ENCODE measurements around the gene RUFY3. TPM values are rescaled to one million over a fixed set of nuclear protein-coding genes. Genes with fewer than 3 reads are reported as not detected.

RUFY3 gene
- total RNA-seq, 2 donors from 2014 or later, result 75.1 to 91.2 TPM

GRCh38 chr4:70711599-70711998 lies 10.2 kb upstream of the RUFY3 start:
- Histone ChIP-seq H3K9ac (ENCODE audit: extremely low read depth, low read length, poor library complexity, severe bottlenecking) (no peak overlapping the region), H3K9me3 (ENCODE audit: control insufficient read depth, low read length) (no peaks in the 10 kb centered on the region), H3K4me1 (ENCODE audit: control insufficient read depth, insufficient read depth, low read length) (peaks cover 13% of the 10 kb centered on the region), H3K27me3 (ENCODE audit: control insufficient read depth, insufficient read depth, low read length, poor library complexity, severe bottlenecking) (no peaks in the 10 kb centered on the region), H3K36me3 (ENCODE audit: control insufficient read depth, insufficient read depth, low read length) (no peaks in the 10 kb centered on the region), H3K27ac (ENCODE audit: low read depth, low read length) (no peak overlapping the region), H3K4me3 (ENCODE audit: low read length) (no peak overlapping the region)
- H3K27ac Mint-ChIP-seq, result peak overlapping the region; percentile 31
- no peak overlapping the region for H3K4me3 Mint-ChIP-seq
- DNase-seq, result no peak
- 76 to 88% methylated on average over 3 of the region's 3 CpGs for WGBS, 2 experiments (ENCODE audit: insufficient coverage in 1 of 2, insufficient read length in 1 of 2)
- H3K27me3 Mint-ChIP-seq (ENCODE audit: insufficient read depth), result no peaks in the 10 kb centered on the region
- peaks cover 37% of the 10 kb centered on the region for H3K4me1 Mint-ChIP-seq
- TF ChIP-seq CTCF (conservative IDR thresholded peaks at IDR 0.05), result no peak
- H3K9me3 Mint-ChIP-seq, result no peaks in the 10 kb centered on the region
- no peaks in the 10 kb centered on the region for H3K36me3 Mint-ChIP-seq (ENCODE audit: low read depth)

- H3K9ac ChIP-seq (ENCODE audit: extremely low read depth, low read length, poor library complexity, severe bottlenecking), result no peak overlapping the region
- 90% methylated on average over 3 of the region's 3 CpGs; no CpG with 5 or more reads in 1 of the 2 experiments for WGBS, 2 experiments (ENCODE audit: insufficient coverage in 1 of 2, insufficient read length in 1 of 2)
- H3K27ac Mint-ChIP-seq, result no peak overlapping the region
Observed at GRCh38 chr4:70712150-70712549, 9.6 kb upstream of the RUFY3 start.

GRCh38 chr4:70712604-70713452 lies 8.9 kb upstream of the RUFY3 start:
- Mint-ChIP-seq H3K4me1 (peaks cover 36% of the 10 kb centered on the region), H3K27me3 (ENCODE audit: insufficient read depth) (no peaks in the 10 kb centered on the region), H3K9me3 (no peaks in the 10 kb centered on the region), H3K4me3 (no peak overlapping the region), H3K36me3 (ENCODE audit: low read depth) (no peaks in the 10 kb centered on the region), H3K27ac (no peak overlapping the region)
- H3K9me3 ChIP-seq (ENCODE audit: control insufficient read depth, low read length), result no peaks in the 10 kb centered on the region
- H3K36me3 ChIP-seq (ENCODE audit: control insufficient read depth, insufficient read depth, low read length), result no peaks in the 10 kb centered on the region
- no peak for TF ChIP-seq CTCF (conservative IDR thresholded peaks at IDR 0.05)
- H3K9ac ChIP-seq (ENCODE audit: extremely low read depth, low read length, poor library complexity, severe bottlenecking), result no peak overlapping the region
- no peak for DNase-seq
- no peak overlapping the region for H3K27ac ChIP-seq (ENCODE audit: low read depth, low read length)
- H3K27me3 ChIP-seq (ENCODE audit: control insufficient read depth, insufficient read depth, low read length, poor library complexity, severe bottlenecking), result no peaks in the 10 kb centered on the region
- no peak overlapping the region for H3K4me3 ChIP-seq (ENCODE audit: low read length)
- 89 to 100% methylated on average over 1 to 7 of the region's 7 CpGs for WGBS, 2 experiments (ENCODE audit: insufficient coverage in 1 of 2, insufficient read length in 1 of 2)
- H3K4me1 ChIP-seq (ENCODE audit: control insufficient read depth, insufficient read depth, low read length), result peaks cover 13% of the 10 kb centered on the region

More at GRCh38 chr4:70712150-70712549, 9.6 kb upstream of the RUFY3 start:
- Histone ChIP-seq H3K27ac (ENCODE audit: low read depth, low read length) (no peak overlapping the region), H3K9me3 (ENCODE audit: control insufficient read depth, low read length) (no peaks in the 10 kb centered on the region), H3K36me3 (ENCODE audit: control insufficient read depth, insufficient read depth, low read length) (no peaks in the 10 kb centered on the region), H3K27me3 (ENCODE audit: control insufficient read depth, insufficient read depth, low read length, poor library complexity, severe bottlenecking) (no peaks in the 10 kb centered on the region), H3K4me1 (ENCODE audit: control insufficient read depth, insufficient read depth, low read length) (peaks cover 13% of the 10 kb centered on the region), H3K4me3 (ENCODE audit: low read length) (no peak overlapping the region)
- Mint-ChIP-seq H3K27me3 (ENCODE audit: insufficient read depth) (no peaks in the 10 kb centered on the region), H3K4me1 (peaks cover 36% of the 10 kb centered on the region), H3K4me3 (no peak overlapping the region), H3K36me3 (ENCODE audit: low read depth) (no peaks in the 10 kb centered on the region), H3K9me3 (no peaks in the 10 kb centered on the region)
- DNase-seq, result no peak
- TF ChIP-seq CTCF (conservative IDR thresholded peaks at IDR 0.05), result no peak
